Ascending aorta (tissue), 2 donors: ENCODE data around the gene ACER3. TPM values are rescaled to one million over a fixed set of nuclear protein-coding genes. Genes with fewer than 3 reads are reported as not detected.

Experiments
- DNase-seq, 2 donors: peaks; one replicate each; pipeline ENCODE4 v3.0.0-alpha.2; 2019; ENCODE audit warnings: low spot score in 2 of 2
- H3K27ac ChIP-seq, 2 donors: fragments of 200-600 bp; sonication (generic); one replicate each; pipeline ENCODE4 v1.5.1; 2016 to 2017; ENCODE audit warnings: mild to moderate bottlenecking in 1 of 2
- H3K27me3 ChIP-seq: fragments of 200-600 bp; sonication (generic); one replicate; pipeline ENCODE4 v1.5.1; 2017
- H3K36me3 ChIP-seq, 2 donors: fragments of 200-600 bp; sonication (generic); one replicate each; pipeline ENCODE4 v1.5.1; 2016
- H3K4me1 ChIP-seq, 2 donors: fragments of 200-600 bp; sonication (generic); one replicate each; pipeline ENCODE4 v1.5.1; 2016 to 2017; ENCODE audit warnings: mild to moderate bottlenecking in 1 of 2
- H3K4me3 ChIP-seq, 2 donors: fragments of 200-600 bp; sonication (generic); one replicate each; pipeline ENCODE4 v1.5.1; 2016 to 2017; ENCODE audit warnings: mild to moderate bottlenecking in 1 of 2
- H3K9me3 ChIP-seq, 2 donors: fragments of 200-600 bp; sonication (generic); one replicate each; pipeline ENCODE4 v1.5.1; 2016
- intact Hi-C: fragments of 100-400 bp; cut with DNase I; formaldehyde crosslinking; loops from one replicate; pipeline ENCODE4 v1.15.1; 2023
- total RNA-seq: library from RNA; depleted of rRNA; stranded (reverse); fragments of >200 nt; gene quantifications from one replicate; pipeline ENCODE4 v1.1.0, GENCODE V29; 2016
- TF ChIP-seq, protein P1 (sequence below), 3 experiments: fragments of 200-600 bp in 2 of 3; fragments of 450-650 bp in 1 of 3; sonication (generic) in 2 of 3; IDR thresholded peaks; one replicate each; pipeline ENCODE4 v1.5.1; 2016 to 2019; ENCODE audit warnings: antibody characterized with exemption in 3 of 3, mild to moderate bottlenecking in 1 of 3, moderate library complexity in 1 of 3

ACER3 gene
- total RNA-seq, 1 donor from 2014 or later: 10.5 TPM

DNA sequence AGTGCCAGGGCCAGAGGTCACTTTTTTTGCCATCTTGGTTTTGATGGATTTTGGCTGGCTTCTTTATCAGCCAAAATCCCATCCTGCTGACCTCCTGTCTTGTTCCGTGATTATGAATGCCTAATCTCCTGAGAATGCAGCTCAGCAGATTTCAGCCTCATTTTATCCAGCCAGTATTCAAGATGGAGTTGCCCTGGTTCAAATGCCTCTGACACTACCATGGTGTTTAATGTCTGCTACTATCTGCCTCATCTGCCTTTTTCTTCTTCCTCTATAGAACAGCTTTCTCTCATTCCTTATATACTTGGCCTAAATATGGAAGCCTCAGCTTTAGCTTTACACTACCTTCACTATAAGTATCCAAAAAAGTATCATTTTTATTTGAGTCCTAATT is 50.7 kb downstream of the ACER3 start:
- Histone ChIP-seq H3K4me1 (no peaks in the 10 kb centered on the region), H3K27me3 (no peaks in the 10 kb centered on the region), H3K27ac (no peak overlapping the region), H3K36me3 (no peaks in the 10 kb centered on the region), H3K4me3 (no peak overlapping the region), H3K9me3 (peaks cover 0 to under 1% of the 10 kb centered on the region in 2 donors)
- TF ChIP-seq, protein P1, sequence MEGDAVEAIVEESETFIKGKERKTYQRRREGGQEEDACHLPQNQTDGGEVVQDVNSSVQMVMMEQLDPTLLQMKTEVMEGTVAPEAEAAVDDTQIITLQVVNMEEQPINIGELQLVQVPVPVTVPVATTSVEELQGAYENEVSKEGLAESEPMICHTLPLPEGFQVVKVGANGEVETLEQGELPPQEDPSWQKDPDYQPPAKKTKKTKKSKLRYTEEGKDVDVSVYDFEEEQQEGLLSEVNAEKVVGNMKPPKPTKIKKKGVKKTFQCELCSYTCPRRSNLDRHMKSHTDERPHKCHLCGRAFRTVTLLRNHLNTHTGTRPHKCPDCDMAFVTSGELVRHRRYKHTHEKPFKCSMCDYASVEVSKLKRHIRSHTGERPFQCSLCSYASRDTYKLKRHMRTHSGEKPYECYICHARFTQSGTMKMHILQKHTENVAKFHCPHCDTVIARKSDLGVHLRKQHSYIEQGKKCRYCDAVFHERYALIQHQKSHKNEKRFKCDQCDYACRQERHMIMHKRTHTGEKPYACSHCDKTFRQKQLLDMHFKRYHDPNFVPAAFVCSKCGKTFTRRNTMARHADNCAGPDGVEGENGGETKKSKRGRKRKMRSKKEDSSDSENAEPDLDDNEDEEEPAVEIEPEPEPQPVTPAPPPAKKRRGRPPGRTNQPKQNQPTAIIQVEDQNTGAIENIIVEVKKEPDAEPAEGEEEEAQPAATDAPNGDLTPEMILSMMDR (IDR thresholded peaks at IDR 0.05): no peak
- no peak for DNase-seq
- intact Hi-C loops: no loop called here

- no peaks in the 10 kb centered on the region for H3K4me1 ChIP-seq
- H3K27me3 ChIP-seq: no peaks in the 10 kb centered on the region
- intact Hi-C loops: loop anchor here (5.0 kb wide), 1 partner anchor 54 kb away; the partner anchor contains the start of gene ACER3
- no peaks in the 10 kb centered on the region for H3K36me3 ChIP-seq
- TF ChIP-seq, protein P1 (IDR thresholded peaks at IDR 0.05): no peak
- no peak for DNase-seq
- H3K4me3 ChIP-seq: no peak overlapping the region
- no peaks in the 10 kb centered on the region for H3K9me3 ChIP-seq
- H3K27ac ChIP-seq: no peak overlapping the region
Measured at GRCh38 chr11:76916712-76917111, 56.0 kb downstream of the ACER3 start.

- DNase-seq: no peak
- Histone ChIP-seq H3K27ac (no peak overlapping the region), H3K4me3 (peak overlapping the region; percentile 19 to 38), H3K4me1 (no peaks in the 10 kb centered on the region), H3K36me3 (no peaks in the 10 kb centered on the region), H3K9me3 (no peaks in the 10 kb centered on the region), H3K27me3 (no peaks in the 10 kb centered on the region)
- TF ChIP-seq, protein P1 (IDR thresholded peaks at IDR 0.05): peak; percentile 36 to 72 (median 70)
- intact Hi-C loops: loop anchor here (1.0 to 5.0 kb wide), 2 partner anchors 57 to 112 kb away; partner anchors contain the start of gene ACER3
Measured at GRCh38 chr11:76918941-76919386, 58.2 kb downstream of the ACER3 start.

GRCh38 chr11:76919467-76919866 is 58.7 kb downstream of the ACER3 start:
- Histone ChIP-seq H3K36me3 (no peaks in the 10 kb centered on the region), H3K27me3 (no peaks in the 10 kb centered on the region), H3K27ac (no peak overlapping the region), H3K9me3 (no peaks in the 10 kb centered on the region), H3K4me3 (no peak overlapping the region), H3K4me1 (no peaks in the 10 kb centered on the region)
- TF ChIP-seq, protein P1 (IDR thresholded peaks at IDR 0.05): no peak
- intact Hi-C loops: loop anchor here (1.0 to 5.0 kb wide), 2 partner anchors 57 to 112 kb away; partner anchors contain the start of gene ACER3
- DNase-seq: no peak

GRCh38 chr11:76919887-76920746 is 59.4 kb downstream of the ACER3 start:
- Histone ChIP-seq H3K36me3 (no peaks in the 10 kb centered on the region), H3K9me3 (no peaks in the 10 kb centered on the region), H3K4me3 (no peak overlapping the region), H3K27ac (no peak overlapping the region), H3K27me3 (no peaks in the 10 kb centered on the region), H3K4me1 (no peaks in the 10 kb centered on the region)
- TF ChIP-seq, protein P1 (IDR thresholded peaks at IDR 0.05): peak; percentile 63 to 93 (median 83)
- DNase-seq: peak; percentile 27 to 88
- intact Hi-C loops: loop anchor here (1.0 to 5.0 kb wide), 2 partner anchors 58 to 113 kb away; partner anchors contain the start of gene ACER3
